ENCODE measurements around the gene CHL1. TPM values are rescaled to one million over a fixed set of nuclear protein-coding genes. Genes with fewer than 3 reads are reported as not detected.
"Not testable (repeated sequence)": the region's sequence is repeated elsewhere in the genome, so short reads cannot be mapped to it uniquely, and the experiment has no call there.

Gene CHL1
- total RNA-seq, 1 experiment from 2014 or later, result not detected

GRCh38 chr3:347581-347980 lies 151.0 kb downstream of the CHL1 start:
- Histone ChIP-seq H3K27me3 (no peaks in the 10 kb centered on the region), H3K9me3 (no peaks in the 10 kb centered on the region), H3K36me3 (no peaks in the 10 kb centered on the region), H3K4me3 (no peak overlapping the region)
- DNase-seq, result no peak

DNA sequence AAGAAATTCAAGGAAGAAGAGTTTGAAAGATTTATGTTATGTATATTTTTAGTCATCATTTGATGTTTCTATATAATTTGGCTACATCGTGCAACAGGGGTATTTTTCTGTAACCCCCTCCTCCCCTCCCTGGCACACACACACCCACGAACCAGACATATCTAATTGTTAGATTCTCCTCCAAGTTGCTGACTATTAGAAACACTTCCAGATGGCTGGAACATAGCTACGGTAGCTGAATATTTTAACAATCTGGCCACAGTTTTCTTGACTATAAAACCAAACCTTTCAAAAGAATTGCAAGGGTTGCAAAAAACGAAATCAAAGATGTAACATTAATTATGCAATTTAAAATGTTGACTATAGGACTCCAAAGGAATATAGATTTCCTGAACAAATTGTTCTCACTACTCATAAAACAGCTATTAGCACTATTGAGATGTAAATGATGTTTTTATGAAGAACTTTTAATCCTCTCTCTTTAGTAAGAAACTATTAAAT lies 154.4 kb downstream of the CHL1 start:
- Histone ChIP-seq H3K36me3 (no peaks in the 10 kb centered on the region), H3K27me3 (no peaks in the 10 kb centered on the region), H3K4me3 (no peak overlapping the region), H3K9me3 (no peaks in the 10 kb centered on the region)
- DNase-seq, result no peak

- Histone ChIP-seq H3K4me3 (no peak overlapping the region), H3K36me3 (no peaks in the 10 kb centered on the region), H3K27me3 (no peaks in the 10 kb centered on the region), H3K9me3 (no peaks in the 10 kb centered on the region)
- no peak for DNase-seq
These were observed 156.0 kb downstream of the CHL1 start for GRCh38 chr3:352599-352998.

GRCh38 chr3:353191-353739 lies 156.7 kb downstream of the CHL1 start:
- H3K27me3 ChIP-seq, result no peaks in the 10 kb centered on the region
- H3K36me3 ChIP-seq, result no peaks in the 10 kb centered on the region
- no peak for DNase-seq
- no peak overlapping the region for H3K4me3 ChIP-seq
- no peaks in the 10 kb centered on the region for H3K9me3 ChIP-seq

- no peak overlapping the region for H3K4me3 ChIP-seq
- H3K9me3 ChIP-seq, result no peaks in the 10 kb centered on the region
- H3K27me3 ChIP-seq, result no peaks in the 10 kb centered on the region
- peak; percentile 11 for DNase-seq
- H3K36me3 ChIP-seq, result no peaks in the 10 kb centered on the region
These were observed 157.9 kb downstream of the CHL1 start for GRCh38 chr3:354432-354831.

- no peaks in the 10 kb centered on the region for H3K9me3 ChIP-seq
- H3K27me3 ChIP-seq, result no peaks in the 10 kb centered on the region
- H3K4me3 ChIP-seq, result no peak overlapping the region
- peak; percentile 80 for DNase-seq
- H3K36me3 ChIP-seq, result no peaks in the 10 kb centered on the region
These were observed 159.1 kb downstream of the CHL1 start for GRCh38 chr3:355622-356021.

GRCh38 chr3:356952-357351 lies 160.4 kb downstream of the CHL1 start:
- no peaks in the 10 kb centered on the region for H3K27me3 ChIP-seq
- no peaks in the 10 kb centered on the region for H3K36me3 ChIP-seq
- H3K9me3 ChIP-seq, result no peaks in the 10 kb centered on the region
- no peak overlapping the region for H3K4me3 ChIP-seq
- DNase-seq, result peak; percentile 83

GRCh38 chr3:359672-360071 lies 163.1 kb downstream of the CHL1 start:
- Histone ChIP-seq H3K4me3 (no peak overlapping the region), H3K36me3 (no peaks in the 10 kb centered on the region), H3K9me3 (no peaks in the 10 kb centered on the region), H3K27me3 (no peaks in the 10 kb centered on the region)
- no peak for DNase-seq

DNA sequence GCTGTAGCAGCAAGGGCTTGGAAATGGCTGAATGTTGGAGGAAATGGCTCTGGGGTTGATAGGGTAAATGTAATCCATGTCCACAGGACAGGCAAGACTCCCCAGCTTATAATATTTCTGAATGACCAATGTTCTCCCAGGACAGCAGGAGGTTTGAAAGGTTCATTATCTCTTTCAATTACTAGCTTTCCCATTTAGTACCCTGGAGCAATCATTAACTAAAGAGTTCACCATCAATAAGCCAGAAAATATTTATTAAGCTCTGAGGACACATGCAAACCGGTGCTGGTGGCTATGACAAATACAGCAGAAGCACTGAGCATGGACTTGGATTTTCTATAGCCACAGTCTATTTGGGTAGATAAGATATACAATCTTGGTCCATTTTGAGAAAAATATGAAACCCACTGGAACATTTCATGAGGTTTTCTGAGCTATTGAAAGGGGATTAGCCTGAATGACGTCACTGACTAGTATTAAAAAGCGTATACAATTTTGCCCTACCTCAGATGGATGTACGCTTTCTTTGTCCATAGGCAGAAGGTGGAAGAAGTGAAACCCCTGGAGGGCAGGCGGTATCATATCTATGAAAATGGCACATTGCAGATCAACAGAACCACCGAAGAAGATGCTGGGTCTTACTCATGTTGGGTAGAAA lies 166.2 kb downstream of the CHL1 start:
- Histone ChIP-seq H3K27me3 (no peaks in the 10 kb centered on the region), H3K9me3 (no peaks in the 10 kb centered on the region), H3K36me3 (no peaks in the 10 kb centered on the region), H3K4me3 (no peak overlapping the region)
- no peak for DNase-seq

DNA sequence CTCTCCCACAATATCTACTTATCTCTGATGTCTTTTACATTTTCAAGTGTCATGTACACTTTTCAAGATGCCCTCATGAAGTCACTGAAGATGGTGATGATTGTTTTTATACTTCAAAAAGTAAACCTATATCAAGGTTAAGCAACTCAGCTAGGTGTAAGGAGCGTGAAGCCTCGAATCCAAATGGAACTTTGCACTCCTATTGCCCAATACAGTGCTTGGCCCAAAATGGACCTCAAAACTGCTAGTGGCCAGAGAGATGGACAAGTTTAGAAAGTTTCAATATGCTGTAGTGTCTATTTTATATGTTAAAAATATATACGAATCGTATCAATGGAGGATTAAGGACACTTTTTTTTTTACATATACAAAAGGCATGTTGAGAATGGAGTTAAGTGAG lies 167.7 kb downstream of the CHL1 start:
- DNase-seq, result no peak
- H3K4me3 ChIP-seq, result no peak overlapping the region
- no peaks in the 10 kb centered on the region for H3K36me3 ChIP-seq
- no peaks in the 10 kb centered on the region for H3K27me3 ChIP-seq
- H3K9me3 ChIP-seq, result no peaks in the 10 kb centered on the region

- H3K36me3 ChIP-seq, result no peaks in the 10 kb centered on the region
These were observed 168.7 kb downstream of the CHL1 start for GRCh38 chr3:365268-365667.

DNA sequence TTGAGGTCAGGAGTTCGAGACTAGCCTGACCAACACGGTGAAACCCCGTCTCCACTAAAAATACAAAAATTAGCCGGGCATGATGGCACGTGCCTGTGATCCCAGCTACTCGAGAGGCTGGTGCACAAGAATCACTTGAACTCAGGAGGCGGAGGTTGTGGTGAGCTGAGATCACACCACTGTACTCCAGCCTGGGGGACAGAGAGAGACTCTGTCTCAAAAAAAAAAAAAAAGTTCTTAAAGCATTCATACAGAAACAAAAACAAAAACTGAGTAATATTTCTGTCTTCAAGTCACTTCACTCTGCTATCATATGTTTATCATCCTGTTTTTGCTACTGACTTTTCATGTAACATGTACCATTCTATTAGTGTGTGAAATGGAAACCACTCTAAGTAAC lies 169.7 kb downstream of the CHL1 start:
- H3K9me3 ChIP-seq, H3K27me3 ChIP-seq, DNase-seq, H3K4me3 ChIP-seq, H3K36me3 ChIP-seq: not testable (repeated sequence)

More at GRCh38 chr3:365268-365667, 168.7 kb downstream of the CHL1 start:
- DNase-seq, result no peak
- H3K9me3 ChIP-seq, result no peaks in the 10 kb centered on the region
- no peaks in the 10 kb centered on the region for H3K27me3 ChIP-seq
- no peak overlapping the region for H3K4me3 ChIP-seq

DNA sequence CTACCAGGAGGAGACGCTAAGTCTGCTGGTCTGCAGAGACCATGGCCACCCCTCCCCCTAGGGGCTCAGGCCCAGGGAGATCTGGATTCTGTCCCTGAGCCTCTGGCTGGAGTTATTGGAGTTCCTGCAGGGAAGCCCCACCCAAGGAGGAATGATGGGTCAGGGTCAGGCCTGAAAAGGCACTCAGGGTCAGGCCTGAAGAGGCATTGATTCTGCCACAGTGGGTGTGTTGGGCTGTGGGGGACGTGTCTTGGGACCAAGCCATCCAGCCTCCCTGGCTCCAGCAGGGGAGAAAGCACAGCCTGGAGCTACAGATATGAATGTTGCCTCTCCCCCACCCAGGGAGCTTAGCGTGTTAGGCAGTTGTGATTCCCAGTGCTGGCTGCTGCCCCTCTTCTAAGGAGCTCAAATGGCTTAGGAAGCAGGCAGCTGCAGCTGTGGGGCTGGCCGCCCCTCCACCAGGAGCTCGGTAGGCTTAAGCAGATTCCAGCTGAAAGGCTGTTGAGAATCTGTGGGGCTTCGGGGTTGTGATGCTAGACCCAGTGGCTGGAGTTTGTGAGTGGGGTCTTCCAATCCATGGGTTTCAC lies 176.7 kb downstream of the CHL1 start:
- no peaks in the 10 kb centered on the region for H3K36me3 ChIP-seq
- DNase-seq, result peak; percentile 31
- no peaks in the 10 kb centered on the region for H3K27me3 ChIP-seq
- H3K4me3 ChIP-seq, result no peak overlapping the region
- H3K9me3 ChIP-seq, result no peaks in the 10 kb centered on the region

DNA sequence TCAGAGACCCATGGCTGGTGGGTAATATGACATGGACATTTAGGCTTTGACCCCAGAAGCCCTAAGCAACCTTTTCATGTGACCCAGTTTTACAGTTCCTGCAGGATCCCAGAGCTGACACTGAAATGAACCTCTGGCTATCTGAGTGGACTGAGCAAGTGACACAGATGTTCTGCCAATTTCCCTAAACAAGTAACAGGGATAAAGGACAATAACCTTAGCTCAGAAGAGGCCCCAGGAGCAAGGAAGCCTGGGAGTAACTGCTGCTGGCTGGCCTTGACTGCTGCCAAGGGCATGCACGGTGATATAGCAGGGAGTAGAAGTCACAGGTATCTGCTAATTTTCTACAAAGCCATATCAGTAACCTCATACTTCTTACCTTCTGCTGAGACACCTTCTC lies 177.9 kb downstream of the CHL1 start:
- DNase-seq, result no peak
- no peaks in the 10 kb centered on the region for H3K27me3 ChIP-seq
- no peak overlapping the region for H3K4me3 ChIP-seq
- H3K9me3 ChIP-seq, result no peaks in the 10 kb centered on the region
- H3K36me3 ChIP-seq, result no peaks in the 10 kb centered on the region

GRCh38 chr3:377158-377561 lies 180.6 kb downstream of the CHL1 start:
- DNase-seq, result no peak
- Histone ChIP-seq H3K4me3 (peak overlapping the region; percentile 17; the same call in 1 of the 2 replicates), H3K9me3 (no peaks in the 10 kb centered on the region), H3K27me3 (no peaks in the 10 kb centered on the region), H3K36me3 (no peaks in the 10 kb centered on the region)

GRCh38 chr3:380801-381200 lies 184.2 kb downstream of the CHL1 start:
- H3K9me3 ChIP-seq, result no peaks in the 10 kb centered on the region
- no peaks in the 10 kb centered on the region for H3K27me3 ChIP-seq
- no peaks in the 10 kb centered on the region for H3K36me3 ChIP-seq

GRCh38 chr3:385151-385550 lies 188.6 kb downstream of the CHL1 start:
- Histone ChIP-seq H3K4me3 (no peak overlapping the region), H3K36me3 (no peaks in the 10 kb centered on the region), H3K9me3 (no peaks in the 10 kb centered on the region), H3K27me3 (no peaks in the 10 kb centered on the region)
- DNase-seq, result peak; percentile 30

More at GRCh38 chr3:380801-381200, 184.2 kb downstream of the CHL1 start:
- H3K4me3 ChIP-seq, result no peak overlapping the region
- no peak for DNase-seq

- Histone ChIP-seq H3K36me3 (no peaks in the 10 kb centered on the region), H3K4me3 (no peak overlapping the region)
- no peak for DNase-seq
These were observed 198.2 kb downstream of the CHL1 start for GRCh38 chr3:394775-395174.

More at GRCh38 chr3:394775-395174, 198.2 kb downstream of the CHL1 start:
- H3K9me3 ChIP-seq, result no peaks in the 10 kb centered on the region
- H3K27me3 ChIP-seq, result no peaks in the 10 kb centered on the region
